Vagina (tissue), 2 donors: ENCODE measurements around the gene PCYT2.

ENCODE experiments used
- POLR2AphosphoS5 ChIP-seq, 2 donors: sonication (generic); formaldehyde crosslinking; IDR thresholded peaks; one replicate each; pipeline ENCODE4 v1.9.0; 2017; ENCODE audit warnings: antibody characterized with exemption in 2 of 2, mild to moderate bottlenecking in 2 of 2, low read depth in 1 of 2; ENCODE audit not compliant: insufficient read depth in 1 of 2
- TF ChIP-seq, protein P1 (sequence below), 3 experiments: fragments of 450-650 bp in 2 of 3; fragments of 200-600 bp in 1 of 3; sonication (generic) in 1 of 3; IDR thresholded peaks; one replicate each; pipeline ENCODE4 v1.5.1; 2017 to 2019; ENCODE audit warnings: antibody characterized with exemption in 3 of 3, mild to moderate bottlenecking in 2 of 3, moderate library complexity in 2 of 3

DNA sequence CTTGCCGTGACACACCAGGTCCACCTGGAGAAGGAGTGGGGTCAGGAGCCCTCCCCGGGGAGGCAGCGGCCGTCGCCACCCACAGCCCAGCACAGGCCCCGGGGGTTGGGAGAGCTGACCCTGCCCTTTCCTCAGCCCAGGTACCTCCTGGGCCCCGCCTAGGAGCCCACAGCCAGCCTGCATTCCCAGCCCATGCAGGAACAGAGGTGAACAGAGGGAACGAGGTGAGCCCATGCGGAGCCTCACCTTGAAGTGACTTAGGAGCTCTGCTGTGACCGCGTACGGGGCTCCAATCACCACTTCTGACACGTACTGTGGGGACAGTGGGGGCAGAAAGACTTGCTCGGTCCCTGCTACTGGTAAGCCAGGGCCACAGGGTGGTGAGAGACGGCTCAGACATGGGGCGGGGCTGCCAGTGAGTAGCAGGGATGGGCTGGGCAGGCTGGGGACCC lies 5.7 kb downstream of the PCYT2 start:
- TF ChIP-seq, protein P1, sequence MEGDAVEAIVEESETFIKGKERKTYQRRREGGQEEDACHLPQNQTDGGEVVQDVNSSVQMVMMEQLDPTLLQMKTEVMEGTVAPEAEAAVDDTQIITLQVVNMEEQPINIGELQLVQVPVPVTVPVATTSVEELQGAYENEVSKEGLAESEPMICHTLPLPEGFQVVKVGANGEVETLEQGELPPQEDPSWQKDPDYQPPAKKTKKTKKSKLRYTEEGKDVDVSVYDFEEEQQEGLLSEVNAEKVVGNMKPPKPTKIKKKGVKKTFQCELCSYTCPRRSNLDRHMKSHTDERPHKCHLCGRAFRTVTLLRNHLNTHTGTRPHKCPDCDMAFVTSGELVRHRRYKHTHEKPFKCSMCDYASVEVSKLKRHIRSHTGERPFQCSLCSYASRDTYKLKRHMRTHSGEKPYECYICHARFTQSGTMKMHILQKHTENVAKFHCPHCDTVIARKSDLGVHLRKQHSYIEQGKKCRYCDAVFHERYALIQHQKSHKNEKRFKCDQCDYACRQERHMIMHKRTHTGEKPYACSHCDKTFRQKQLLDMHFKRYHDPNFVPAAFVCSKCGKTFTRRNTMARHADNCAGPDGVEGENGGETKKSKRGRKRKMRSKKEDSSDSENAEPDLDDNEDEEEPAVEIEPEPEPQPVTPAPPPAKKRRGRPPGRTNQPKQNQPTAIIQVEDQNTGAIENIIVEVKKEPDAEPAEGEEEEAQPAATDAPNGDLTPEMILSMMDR (IDR thresholded peaks at IDR 0.05): no peak
- no peak for TF ChIP-seq POLR2AphosphoS5 (IDR thresholded peaks at IDR 0.05; ENCODE audit: insufficient read depth in 1 of 2, low read depth in 1 of 2)
